Measurements from ENCODE around the gene BRK1. TPM values are rescaled to one million over a fixed set of nuclear protein-coding genes. Genes with fewer than 3 reads are reported as not detected.
"Not testable (repeated sequence)": the region's sequence is repeated elsewhere in the genome, so short reads cannot be mapped to it uniquely, and the experiment has no call there.

The BRK1 gene
- total and polyA plus RNA-seq, 7 donors, result 111 to 260 (median 179) TPM

GRCh38 chr3:10155658-10156057, 40.2 kb downstream of the BRK1 start:
- Histone ChIP-seq H3K36me3 (peaks cover 4 to 39% (median 10%) of the 10 kb centered on the region in 4 donors), H3K27me3 (no peaks in the 10 kb centered on the region), H3K27ac (no peak overlapping the region), H3K9me3 (no peaks in the 10 kb centered on the region), H3K4me1 (no peaks in the 10 kb centered on the region), H3K4me3 (no peak overlapping the region)
- intact Hi-C loops (cut with DNase I), result no loop called here
- 95 to 97% methylated on average over 4 of the region's 4 CpGs for WGBS, 2 donors
- TF ChIP-seq POLR2A (IDR thresholded peaks at IDR 0.05) (no peak), POLR2AphosphoS5 (IDR thresholded peaks at IDR 0.05) (no peak), CTCF (IDR thresholded peaks at IDR 0.05) (no peak), EP300 (IDR thresholded peaks at IDR 0.05) (no peak)
- DNase-seq, result no peak

DNA sequence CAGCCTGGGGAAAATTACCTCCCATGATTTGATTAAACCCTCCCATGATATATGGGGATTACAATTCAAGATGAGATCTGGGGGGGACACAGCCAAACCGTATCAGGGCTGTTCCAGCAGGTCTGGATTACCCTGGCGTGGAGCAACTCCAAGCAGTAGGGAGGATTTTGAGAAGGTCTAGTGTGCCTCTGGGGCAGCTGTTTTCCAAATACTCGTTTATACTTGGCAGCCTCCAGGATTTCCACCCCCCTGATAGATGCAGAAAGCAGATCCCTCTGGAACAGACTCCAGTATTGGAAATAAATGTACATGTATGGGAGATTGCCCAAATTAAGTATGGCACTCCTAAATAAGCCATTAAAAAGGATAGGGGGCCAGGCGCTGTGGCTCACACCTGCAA, 41.6 kb downstream of the BRK1 start:
- TF ChIP-seq CTCF (IDR thresholded peaks at IDR 0.05) (no peak), POLR2A (IDR thresholded peaks at IDR 0.05) (no peak), EP300 (IDR thresholded peaks at IDR 0.05) (no peak), POLR2AphosphoS5 (IDR thresholded peaks at IDR 0.05) (no peak)
- intact Hi-C loops (cut with DNase I), result no loop called here
- 78 to 81% methylated on average over 4 of the region's 4 CpGs for WGBS, 2 donors
- no peak for DNase-seq
- Histone ChIP-seq H3K4me3 (no peak overlapping the region), H3K27ac (no peak overlapping the region), H3K27me3 (no peaks in the 10 kb centered on the region), H3K36me3 (peaks cover 0 to 25% (median 1%) of the 10 kb centered on the region in 4 donors), H3K9me3 (no peaks in the 10 kb centered on the region), H3K4me1 (no peaks in the 10 kb centered on the region)

DNA sequence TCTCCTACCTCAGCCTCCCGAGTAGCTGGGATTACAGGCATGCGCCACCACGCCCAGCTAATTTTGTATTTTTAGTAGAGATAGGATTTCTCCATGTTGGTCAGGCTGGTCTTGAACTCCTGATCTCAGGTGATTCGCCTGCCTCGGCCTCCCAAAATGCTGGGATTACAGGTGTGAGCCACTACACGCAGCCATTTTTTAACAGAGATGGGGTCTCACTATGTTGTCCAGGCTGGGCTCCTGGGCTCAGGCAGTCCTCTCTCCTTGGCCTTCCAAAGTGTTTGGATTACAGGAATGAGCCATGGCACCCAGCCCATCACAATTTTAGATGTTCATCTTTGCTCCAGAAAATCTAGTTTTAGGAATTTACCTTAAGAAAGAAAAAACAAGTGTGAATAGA, 43.1 kb downstream of the BRK1 start:
- H3K36me3 ChIP-seq, result peaks cover 0 to 11% (median 0%) of the 10 kb centered on the region in 4 donors
- H3K9me3 ChIP-seq; H3K27ac ChIP-seq; H3K4me1 ChIP-seq; DNase-seq; intact Hi-C loops (cut with DNase I); H3K27me3 ChIP-seq; H3K4me3 ChIP-seq: not testable (repeated sequence)
- WGBS, 2 donors, result 96 to 98% methylated on average over 6 of the region's 6 CpGs

DNA sequence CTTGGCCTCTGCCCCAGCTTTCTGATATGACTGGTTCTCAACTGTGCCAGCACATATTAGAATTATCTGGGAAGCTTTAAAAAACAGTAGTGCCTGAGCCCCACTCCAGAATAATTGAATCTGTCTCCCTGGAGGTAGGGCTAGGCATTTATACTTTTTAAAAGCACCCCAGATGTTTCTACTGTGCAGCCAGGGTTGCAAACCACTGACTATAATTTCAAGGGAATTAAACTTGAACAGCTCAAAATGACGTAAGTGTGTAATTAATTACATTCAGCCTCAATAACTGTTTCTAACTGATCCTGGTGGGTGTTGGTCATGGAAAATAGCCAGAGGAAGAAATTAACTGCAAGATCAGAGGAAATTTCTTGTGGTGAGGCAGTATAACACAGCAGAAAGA, 44.9 kb downstream of the BRK1 start:
- H3K9me3 ChIP-seq, result no peaks in the 10 kb centered on the region
- no peaks in the 10 kb centered on the region for H3K27me3 ChIP-seq
- H3K4me3 ChIP-seq, result no peak overlapping the region
- peaks cover 0 to 10% (median 6%) of the 10 kb centered on the region in 4 donors for H3K4me1 ChIP-seq
- intact Hi-C loops (cut with DNase I), result no loop called here
- no peak for TF ChIP-seq CTCF (IDR thresholded peaks at IDR 0.05)
- no peak for TF ChIP-seq POLR2AphosphoS5 (IDR thresholded peaks at IDR 0.05)
- TF ChIP-seq EP300 (IDR thresholded peaks at IDR 0.05), result no peak
- no peak for TF ChIP-seq POLR2A (IDR thresholded peaks at IDR 0.05)
- H3K36me3 ChIP-seq, result no peaks in the 10 kb centered on the region
- no peak overlapping the region for H3K27ac ChIP-seq
- 71 to 82% methylated on average over 1 of the region's 1 CpG for WGBS, 2 donors
- no peak for DNase-seq

- no peak for DNase-seq
- no peak overlapping the region for H3K4me3 ChIP-seq
- intact Hi-C loops (cut with DNase I), result no loop called here
- no peaks in the 10 kb centered on the region for H3K36me3 ChIP-seq
- H3K9me3 ChIP-seq, result no peaks in the 10 kb centered on the region
- no peaks in the 10 kb centered on the region for H3K27me3 ChIP-seq
- TF ChIP-seq POLR2AphosphoS5 (IDR thresholded peaks at IDR 0.05), result no peak
- TF ChIP-seq POLR2A (IDR thresholded peaks at IDR 0.05), result no peak
- no peak for TF ChIP-seq EP300 (IDR thresholded peaks at IDR 0.05)
- H3K4me1 ChIP-seq, result peaks cover 0 to 15% (median 6%) of the 10 kb centered on the region in 4 donors
- no peak overlapping the region for H3K27ac ChIP-seq
- 71 to 86% methylated on average over 6 of the region's 6 CpGs for WGBS, 2 donors
Observed at GRCh38 chr3:10160925-10161324, 45.5 kb downstream of the BRK1 start.

GRCh38 chr3:10162185-10162584, 46.7 kb downstream of the BRK1 start:
- H3K4me1 ChIP-seq, result peaks cover 0 to 19% (median 6%) of the 10 kb centered on the region in 4 donors
- TF ChIP-seq POLR2AphosphoS5 (IDR thresholded peaks at IDR 0.05) (no peak), POLR2A (IDR thresholded peaks at IDR 0.05) (no peak), EP300 (IDR thresholded peaks at IDR 0.05) (no peak), CTCF (IDR thresholded peaks at IDR 0.05) (no peak)
- H3K36me3 ChIP-seq, result no peaks in the 10 kb centered on the region
- H3K27me3 ChIP-seq, result no peaks in the 10 kb centered on the region
- H3K9me3 ChIP-seq, result no peaks in the 10 kb centered on the region
- intact Hi-C loops (cut with DNase I), result no loop called here
- WGBS, 2 donors, result 85 to 88% methylated on average over 6 of the region's 6 CpGs
- H3K4me3 ChIP-seq, result no peak overlapping the region
- no peak for DNase-seq
- no peak overlapping the region for H3K27ac ChIP-seq

- not testable (repeated sequence) for H3K9me3 ChIP-seq, H3K27me3 ChIP-seq, DNase-seq, H3K36me3 ChIP-seq
- Histone ChIP-seq H3K27ac (peak overlapping the region in 2 of 4 donors; percentile 70 to 81), H3K4me3 (peak overlapping the region in 3 of 4 donors; percentile 77 to 93 (median 83)), H3K4me1 (peaks cover 0 to 19% (median 6%) of the 10 kb centered on the region in 4 donors)
- 62 to 67% methylated on average over 12 of the region's 12 CpGs for WGBS, 2 donors
- intact Hi-C loops (cut with DNase I), result loop anchor here (1.0 to 2.0 kb wide), 2 partner anchors 21 to 61 kb away; no protein-coding TSS in a partner anchor
Observed at GRCh38 chr3:10164201-10164545, 48.7 kb downstream of the BRK1 start.

Measured in sigmoid colon (tissue), 7 donors.